Aorta (tissue), 5 donors: ENCODE measurements around the gene AKR7A2. TPM values are rescaled to one million over a fixed set of nuclear protein-coding genes. Genes with fewer than 3 reads are reported as not detected.

Experiments
- ATAC-seq: fragments of 200-7000 bp; cut with Tn5 transposase; one replicate; pipeline ENCODE4 v1.9.1; 2022; ENCODE audit warnings: moderate library complexity; ENCODE audit not compliant: low FRiP score
- DNase-seq, 2 donors: peaks; one replicate each; pipeline ENCODE4 v3.0.0-alpha.2; 2020
- H3K27ac ChIP-seq, 2 donors: one replicate each; pipeline ENCODE4 v1.5.1; 2013; ENCODE audit warnings: low read length in 2 of 2, mild to moderate bottlenecking in 2 of 2, moderate library complexity in 2 of 2, control low read depth in 1 of 2, inconsistent platforms in 1 of 2, low read depth in 1 of 2
- H3K27me3 ChIP-seq, 2 donors: one replicate each; pipeline ENCODE4 v1.6.1; 2013; ENCODE audit warnings: control low read depth in 1 of 2, low read length in 1 of 2, mild to moderate bottlenecking in 1 of 2, moderate library complexity in 1 of 2; ENCODE audit not compliant: insufficient read depth in 2 of 2, control insufficient read depth in 1 of 2
- H3K36me3 ChIP-seq, 2 donors: one replicate each; pipeline ENCODE4 v1.6.1; 2013; ENCODE audit warnings: control low read depth in 1 of 2, low read length in 1 of 2, mild to moderate bottlenecking in 1 of 2; ENCODE audit not compliant: insufficient read depth in 2 of 2, control insufficient read depth in 1 of 2
- H3K4me1 ChIP-seq, 2 donors: one replicate each; pipeline ENCODE4 v1.6.1; 2013; ENCODE audit warnings: low read length in 2 of 2, control low read depth in 1 of 2, mild to moderate bottlenecking in 1 of 2, moderate library complexity in 1 of 2; ENCODE audit not compliant: insufficient read depth in 2 of 2, control insufficient read depth in 1 of 2
- H3K4me3 ChIP-seq, 2 donors: one replicate each; pipeline ENCODE4 v1.5.1; 2013; ENCODE audit warnings: low read length in 2 of 2, control low read depth in 1 of 2, mild to moderate bottlenecking in 1 of 2
- H3K9me3 ChIP-seq: one replicate; pipeline ENCODE4 v1.6.1; 2013; ENCODE audit warnings: mild to moderate bottlenecking, low read length; ENCODE audit not compliant: control insufficient read depth
- WGBS, 2 donors: extraction: QIAGEN DNeasy Blood & Tissue Kit; methylation state at CpG; one replicate each; pipeline ENCODE4 v1.1.7; 2013; 5-methylcytosine and 5-hydroxymethylcytosine counted together
- intact Hi-C, 2 donors: fragments of 100-400 bp; cut with DNase I; formaldehyde crosslinking; loops; one replicate each; pipeline versions ENCODE4 v1.14.2 to v1.15.0; 2022
- long read RNA-seq, 2 donors: library from polyadenylated mRNA; unstranded; transcript quantifications; one replicate each; pipeline ENCODE4 v2.0.0, GENCODE V29; 2020 to 2021
- polyA plus RNA-seq, 2 donors: library from polyadenylated mRNA; stranded (reverse); fragments of 200-250 nt; gene quantifications; one replicate each; pipeline ENCODE4 v1.2.3, GENCODE V29; 2013
- total RNA-seq, 2 donors: library from RNA; stranded (reverse); fragmentation: NEBNext Ultra II Directional; extraction: Animal tissue kit (Norgen Biotek cat#: 25700); gene quantifications; one replicate each; pipeline ENCODE4 v1.2.1, GENCODE V29; 2021
- donor health status: healthy with polysubstance abuse.
- donor health status: Bipolar disorder and iron deficiency.
- donor health status: DM: no; HTN: no; CAD: no.
- donor health status: DM: no; HTN: no; CAD: no.
- donor health status: DM: yes; HTN: yes; CAD: no.

The AKR7A2 gene
- 10 to 100 TPM; 19.3 to 34.7 TPM for total RNA-seq
- 10 to 100 TPM; 31.4 to 48.0 TPM for polyA plus RNA-seq
- long read RNA-seq, donor 1, transcript AKR7A2-201 (7 exons, 1,362 nt), result major isoform, 138 of 152 reads
- long read RNA-seq, donor 1, partial matches to known transcripts, result 4 of 152 reads
- long read RNA-seq, donor 1, other reads (novel, unspliced or antisense), result 8 of 152 reads
- long read RNA-seq, donor 2, transcript AKR7A2-201 (7 exons, 1,362 nt), result major isoform, 39 of 42 reads
- long read RNA-seq, donor 2, partial matches to known transcripts, result 0 of 42 reads
- long read RNA-seq, donor 2, other reads (novel, unspliced or antisense), result 3 of 42 reads

DNA sequence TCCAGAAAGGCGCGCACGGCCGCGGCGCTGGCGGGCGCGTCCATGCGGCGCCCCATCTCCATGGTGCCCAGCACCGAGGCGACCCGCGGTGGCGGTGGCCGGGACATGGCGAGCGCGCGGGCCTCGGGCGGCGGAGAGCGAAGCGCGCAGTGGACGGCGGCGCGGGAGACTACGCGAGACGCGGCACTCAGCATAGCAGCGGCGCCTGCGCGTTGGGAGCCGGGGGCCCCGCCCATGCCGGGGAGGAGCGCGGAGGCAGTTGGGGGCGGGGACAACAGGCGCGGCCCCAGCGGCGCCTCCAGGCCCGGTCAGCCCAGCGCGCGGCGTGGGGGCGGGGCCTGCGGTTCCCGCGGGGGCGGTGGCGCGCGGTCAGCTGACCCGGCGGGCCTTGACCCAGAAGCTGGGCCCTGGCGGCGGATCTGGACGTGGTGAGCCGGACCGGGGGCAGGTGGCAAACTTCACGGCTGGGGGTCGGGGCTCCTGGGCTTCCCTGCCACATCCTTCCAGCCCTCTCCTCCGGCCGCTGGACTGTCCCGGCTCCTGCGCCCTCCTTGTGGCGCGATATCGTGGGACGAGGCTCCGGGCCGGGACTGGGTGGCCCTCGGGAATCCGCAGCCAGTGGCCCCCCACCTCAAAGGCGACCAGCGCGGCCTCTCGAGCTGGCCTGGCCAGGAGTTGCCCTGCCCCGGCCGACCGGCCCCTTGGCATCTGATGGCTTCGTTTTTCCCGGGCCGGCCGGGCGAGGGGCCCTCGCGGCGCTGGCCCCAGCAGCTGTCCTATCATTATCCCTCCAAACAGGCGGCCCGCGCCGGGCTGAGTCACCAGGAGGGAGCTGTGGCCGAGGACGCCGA is at the start of gene AKR7A2, which contains the start of gene SLC66A1:
AKR7A2 (minus strand) TSS at position 214 of the 851 bp plus-strand sequence; CDS start at position 194, 20 bp downstream.
SLC66A1 (plus strand) TSS at position 396 of the 851 bp plus-strand sequence. CDS start 5,352 bp downstream, outside the sequence.
- ATAC-seq, result peak; percentile 97
- Histone ChIP-seq H3K27me3 (no peaks in the 10 kb centered on the region), H3K9me3 (no peaks in the 10 kb centered on the region), H3K27ac (peak within 1 kb of the TSS in 1 of 2 donors; percentile 9), H3K4me3 (peak within 1 kb of the TSS; percentile 58 to 66), H3K4me1 (no peaks in the 10 kb centered on the region), H3K36me3 (peaks cover 0 to 2% of the 10 kb centered on the region in 2 donors)
- peak; percentile 94 to 96 for DNase-seq
- WGBS, 2 donors, result 0% methylated on average over 83 to 105 of the region's 105 CpGs
- intact Hi-C loops, result no loop called here

DNA sequence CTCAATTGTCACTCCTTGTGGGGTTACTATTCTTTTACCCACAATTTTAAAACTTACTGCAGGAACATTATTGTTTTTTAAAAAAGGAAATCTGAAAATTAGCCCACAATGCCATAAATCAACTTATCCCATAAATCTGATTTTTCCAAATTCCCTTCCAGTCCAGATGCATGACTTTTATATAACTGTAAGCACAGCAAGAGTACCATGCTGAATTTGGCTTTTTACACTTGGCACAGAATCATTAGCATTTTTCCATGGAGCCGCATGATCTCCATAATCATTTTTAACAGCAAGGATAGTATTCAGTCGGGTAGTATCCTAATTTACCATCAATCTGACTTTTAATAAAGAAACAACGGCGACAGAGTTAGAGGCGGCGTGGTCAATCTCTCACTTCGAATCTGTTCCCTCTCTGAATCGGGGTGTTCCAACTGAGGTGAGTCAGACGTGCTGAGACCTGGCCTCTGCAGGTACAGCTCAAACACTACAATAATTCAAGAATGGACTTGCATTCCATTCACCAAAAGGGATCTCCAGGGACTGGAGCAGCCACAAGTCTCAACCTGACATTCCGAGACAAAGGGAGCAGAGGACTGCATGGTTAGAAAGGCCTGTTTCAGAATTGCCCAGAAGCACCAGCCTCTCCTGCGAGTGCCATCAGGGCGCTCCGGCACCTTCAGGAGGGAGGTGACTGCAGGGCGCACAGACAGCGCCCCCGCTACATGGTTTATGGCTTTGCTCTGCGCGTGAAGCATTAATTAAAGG is 49.1 kb upstream of the AKR7A2 start:
- DNase-seq, result no peak
- H3K4me1 ChIP-seq, result no peaks in the 10 kb centered on the region
- H3K36me3 ChIP-seq, result peaks cover 0 to 5% of the 10 kb centered on the region in 2 donors
- H3K9me3 ChIP-seq, result no peaks in the 10 kb centered on the region
- H3K4me3 ChIP-seq, result no peak overlapping the region
- intact Hi-C loops, result no loop called here
- H3K27ac ChIP-seq, result no peak overlapping the region
- no peak for ATAC-seq
- H3K27me3 ChIP-seq, result no peaks in the 10 kb centered on the region
- 80 to 85% methylated on average over 18 of the region's 18 CpGs for WGBS, 2 donors

DNA sequence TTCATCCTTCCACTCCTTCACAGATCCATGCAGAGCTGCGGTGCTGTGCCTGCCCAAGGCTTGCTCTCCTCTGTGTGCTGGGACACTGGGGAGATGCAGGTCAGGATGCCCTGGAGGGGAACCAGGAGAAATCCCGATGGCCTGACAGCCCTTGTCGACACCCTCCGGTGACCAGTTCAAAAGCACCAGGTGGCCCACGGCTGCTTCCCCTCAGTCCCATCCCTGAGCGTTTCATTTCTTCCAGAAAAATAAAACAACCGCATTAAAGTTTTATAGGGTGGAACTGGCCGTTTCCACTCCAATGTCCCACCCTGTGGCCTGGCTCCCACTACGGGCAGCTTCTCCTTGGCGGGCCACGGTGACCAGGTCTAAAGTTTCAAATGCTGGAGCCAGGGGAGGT is 48.5 kb upstream of the AKR7A2 start:
- Histone ChIP-seq H3K9me3 (no peaks in the 10 kb centered on the region), H3K27me3 (no peaks in the 10 kb centered on the region), H3K4me1 (no peaks in the 10 kb centered on the region), H3K36me3 (peaks cover 0 to 8% of the 10 kb centered on the region in 2 donors), H3K27ac (no peak overlapping the region), H3K4me3 (no peak overlapping the region)
- intact Hi-C loops, result no loop called here
- 77 to 80% methylated on average over 11 of the region's 11 CpGs for WGBS, 2 donors
- DNase-seq (no peak), ATAC-seq (no peak)

DNA sequence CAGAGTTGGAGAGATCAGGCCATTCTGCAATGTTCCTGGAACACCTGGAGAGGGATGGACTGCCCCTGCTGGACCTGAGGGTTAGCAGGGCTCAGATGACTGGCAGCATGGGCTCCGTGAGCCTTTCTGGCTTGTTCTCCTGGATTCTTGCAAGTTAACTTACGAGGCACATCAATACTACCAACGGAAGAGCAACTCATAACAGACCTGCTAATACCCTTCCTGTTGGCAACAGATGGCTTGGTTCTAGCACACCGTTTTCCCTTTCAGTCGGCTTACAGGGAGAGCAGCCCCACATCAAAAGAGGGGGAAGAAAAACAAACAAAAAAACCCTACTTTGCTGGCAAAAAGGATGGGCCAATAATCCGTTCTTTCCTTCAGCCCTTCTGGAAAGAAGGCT is 48.1 kb upstream of the AKR7A2 start:
- intact Hi-C loops, result no loop called here
- Histone ChIP-seq H3K9me3 (no peaks in the 10 kb centered on the region), H3K4me3 (no peak overlapping the region), H3K36me3 (peaks cover 0 to 8% of the 10 kb centered on the region in 2 donors), H3K27ac (no peak overlapping the region), H3K4me1 (no peaks in the 10 kb centered on the region), H3K27me3 (no peaks in the 10 kb centered on the region)
- no peak for ATAC-seq
- no peak for DNase-seq
- 44 to 51% methylated on average over 6 of the region's 6 CpGs for WGBS, 2 donors

DNA sequence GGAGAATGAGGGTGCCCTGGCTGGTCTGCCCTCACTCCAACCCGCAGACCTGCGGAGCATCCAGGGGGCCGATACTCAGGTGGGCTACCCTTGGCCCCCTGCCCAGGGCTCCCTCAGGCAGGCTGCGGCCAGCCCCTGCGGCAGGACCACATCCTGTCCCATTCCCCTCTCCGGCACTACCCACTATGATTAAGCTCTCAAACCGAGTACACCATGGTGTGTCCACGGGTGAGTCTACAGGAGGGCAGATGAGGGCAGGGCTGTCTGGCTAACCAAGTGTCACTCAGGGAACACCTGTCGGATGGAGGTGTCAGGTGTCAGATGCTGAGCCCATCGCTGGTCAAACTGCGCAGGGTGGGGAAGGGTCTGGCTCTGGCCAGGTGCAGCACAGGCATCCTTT is 47.4 kb upstream of the AKR7A2 start:
- intact Hi-C loops, result no loop called here
- WGBS, 2 donors, result 86 to 91% methylated on average over 11 of the region's 11 CpGs
- Histone ChIP-seq H3K27me3 (no peaks in the 10 kb centered on the region), H3K4me1 (no peaks in the 10 kb centered on the region), H3K36me3 (peaks cover 0 to 11% of the 10 kb centered on the region in 2 donors), H3K4me3 (no peak overlapping the region), H3K27ac (no peak overlapping the region), H3K9me3 (no peaks in the 10 kb centered on the region)
- DNase-seq (peak in 1 of 2 donors; percentile 40), ATAC-seq (no peak)

DNA sequence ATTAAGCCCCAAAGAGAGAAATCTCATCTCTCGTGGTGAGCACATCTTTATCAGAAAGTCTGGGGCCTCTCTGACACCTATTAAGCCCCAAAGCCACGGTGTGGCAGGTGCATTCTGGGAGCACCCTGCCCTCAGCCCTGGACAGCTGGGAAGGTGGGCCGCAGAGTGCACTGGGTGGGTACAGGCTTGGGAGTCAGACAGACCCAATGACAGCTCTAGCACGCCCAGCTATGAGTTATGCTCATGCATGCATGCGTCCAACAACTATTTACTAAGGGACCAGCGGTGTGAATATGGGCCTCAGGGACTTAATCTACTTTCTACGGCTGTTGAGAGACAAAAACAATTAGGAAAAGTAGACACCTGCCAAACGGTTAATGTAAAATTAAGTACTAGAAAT is 46.8 kb upstream of the AKR7A2 start:
- DNase-seq (no peak), ATAC-seq (no peak)
- WGBS, 2 donors, result 87 to 89% methylated on average over 8 of the region's 8 CpGs
- intact Hi-C loops, result no loop called here
- Histone ChIP-seq H3K27ac (no peak overlapping the region), H3K27me3 (no peaks in the 10 kb centered on the region), H3K36me3 (peaks cover 0 to 12% of the 10 kb centered on the region in 2 donors), H3K9me3 (no peaks in the 10 kb centered on the region), H3K4me3 (no peak overlapping the region), H3K4me1 (no peaks in the 10 kb centered on the region)

DNA sequence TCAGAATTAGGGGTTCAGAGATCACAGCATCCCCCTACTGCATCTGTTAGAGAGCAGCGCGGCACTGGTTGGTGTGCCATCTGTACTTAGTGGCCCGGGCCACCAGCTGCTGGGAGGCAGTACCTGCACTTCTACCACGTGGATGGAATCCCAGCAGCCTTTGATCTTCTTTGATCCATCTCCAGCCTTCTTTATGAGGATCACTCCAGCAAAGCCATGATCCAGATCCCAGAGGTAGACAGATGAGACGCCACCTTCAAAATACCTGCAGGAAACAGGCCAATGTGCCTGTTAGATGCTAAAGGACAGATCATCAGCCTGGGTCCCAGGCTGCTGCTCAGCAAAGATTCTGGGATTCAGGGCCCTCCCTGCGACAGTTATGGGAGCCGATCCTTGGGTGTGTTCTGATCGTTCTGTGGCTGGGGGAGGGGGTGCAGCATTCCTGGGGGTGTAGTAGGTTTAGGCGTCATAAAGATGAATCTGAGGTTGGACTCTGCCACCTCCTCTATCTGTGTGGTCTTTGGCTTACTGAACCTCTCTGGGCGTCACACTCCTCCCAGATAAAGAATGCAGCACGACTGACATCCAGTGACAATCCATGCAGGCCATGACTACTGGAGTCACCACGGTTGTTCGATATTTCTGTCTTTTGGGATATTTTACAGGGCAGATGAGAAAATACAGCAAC is 45.5 kb upstream of the AKR7A2 start:
- WGBS, 2 donors, result 83 to 85% methylated on average over 13 of the region's 13 CpGs
- H3K4me1 ChIP-seq, result no peaks in the 10 kb centered on the region
- no peaks in the 10 kb centered on the region for H3K27me3 ChIP-seq

DNA sequence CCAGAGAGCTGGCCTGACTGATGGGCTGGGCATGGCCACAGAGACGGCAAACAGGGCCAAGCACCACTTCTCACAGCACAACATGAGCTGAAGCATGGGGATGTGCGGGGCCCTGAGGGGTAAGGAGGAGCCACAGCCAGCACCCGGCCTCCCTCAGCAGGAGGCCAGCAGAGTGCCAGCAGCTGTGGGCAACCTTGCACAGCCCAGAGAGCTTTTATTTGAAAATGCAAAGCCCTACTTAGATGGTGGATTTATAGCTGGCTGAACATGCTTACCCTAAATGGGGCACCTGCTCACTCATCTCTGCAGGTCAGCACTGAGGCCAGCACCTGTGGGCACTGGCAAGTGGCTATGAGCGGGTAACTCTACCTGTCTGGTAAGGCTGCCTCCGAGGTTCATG is 44.3 kb upstream of the AKR7A2 start:
- peaks cover 0 to 17% of the 10 kb centered on the region in 2 donors for H3K36me3 ChIP-seq
- ATAC-seq, result no peak
- 77 to 79% methylated on average over 5 of the region's 5 CpGs for WGBS, 2 donors
- no peaks in the 10 kb centered on the region for H3K4me1 ChIP-seq
- intact Hi-C loops, result no loop called here
- no peaks in the 10 kb centered on the region for H3K27me3 ChIP-seq
- H3K4me3 ChIP-seq, result no peak overlapping the region
- no peak overlapping the region for H3K27ac ChIP-seq
- no peak for DNase-seq
- no peaks in the 10 kb centered on the region for H3K9me3 ChIP-seq

More for the DNA sequence above, 45.5 kb upstream of the AKR7A2 start:
- Histone ChIP-seq H3K4me3 (no peak overlapping the region), H3K27ac (no peak overlapping the region), H3K36me3 (peaks cover 0 to 13% of the 10 kb centered on the region in 2 donors), H3K9me3 (no peaks in the 10 kb centered on the region)
- no peak for ATAC-seq
- intact Hi-C loops, result no loop called here
- DNase-seq, result peak in 1 of 2 donors; percentile 24
